ENCODE results near the gene USP36. TPM values are rescaled to one million over a fixed set of nuclear protein-coding genes. Genes with fewer than 3 reads are reported as not detected.

The USP36 gene
- total RNA-seq: 14.3 and 16.4 TPM in 2 replicates

DNA sequence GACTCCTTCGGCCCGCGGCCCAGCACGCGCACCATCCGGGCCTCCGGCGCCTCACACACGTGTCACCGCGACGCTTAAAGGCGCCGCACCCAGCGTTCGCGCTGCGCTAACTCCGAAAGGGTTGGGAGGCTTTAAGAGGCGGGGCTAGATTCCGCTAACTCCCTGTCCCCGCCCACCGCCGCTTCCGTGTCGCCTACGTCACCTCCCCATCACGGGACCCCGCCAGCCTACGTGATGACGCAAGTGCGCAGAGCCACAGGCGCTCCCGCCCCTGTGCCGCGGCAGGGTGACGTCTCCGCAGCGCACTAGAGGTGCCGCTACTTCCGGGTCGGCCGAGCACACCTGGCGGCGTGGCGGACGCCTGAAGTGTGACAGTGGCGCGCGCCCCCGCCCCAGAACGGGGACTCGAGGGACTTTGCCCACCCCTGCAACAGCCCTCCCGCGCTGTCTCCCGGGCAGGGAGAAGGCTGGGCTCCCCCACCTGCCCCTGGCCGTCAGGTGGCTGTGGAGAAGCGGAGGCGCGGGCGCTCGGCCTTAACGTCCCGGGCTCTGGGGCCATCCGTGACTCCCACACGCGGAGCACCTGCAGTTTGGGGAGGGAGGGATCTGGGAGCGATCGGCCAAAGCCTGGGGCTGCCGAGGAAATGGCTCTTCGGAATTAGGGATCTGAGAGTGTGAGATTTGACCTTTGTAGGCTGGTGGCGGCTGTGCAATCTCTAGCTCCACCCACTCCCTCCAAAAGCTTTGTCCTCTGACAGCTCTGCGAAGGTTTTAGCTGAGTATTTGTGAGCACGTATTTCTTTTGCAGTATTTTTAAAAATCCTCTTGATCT lies at the start of gene USP36:
TSS of gene USP36 (minus strand) at position 35 of the 832 bp plus-strand sequence. CDS start 4,451 bp downstream, outside the sequence.

DNA sequence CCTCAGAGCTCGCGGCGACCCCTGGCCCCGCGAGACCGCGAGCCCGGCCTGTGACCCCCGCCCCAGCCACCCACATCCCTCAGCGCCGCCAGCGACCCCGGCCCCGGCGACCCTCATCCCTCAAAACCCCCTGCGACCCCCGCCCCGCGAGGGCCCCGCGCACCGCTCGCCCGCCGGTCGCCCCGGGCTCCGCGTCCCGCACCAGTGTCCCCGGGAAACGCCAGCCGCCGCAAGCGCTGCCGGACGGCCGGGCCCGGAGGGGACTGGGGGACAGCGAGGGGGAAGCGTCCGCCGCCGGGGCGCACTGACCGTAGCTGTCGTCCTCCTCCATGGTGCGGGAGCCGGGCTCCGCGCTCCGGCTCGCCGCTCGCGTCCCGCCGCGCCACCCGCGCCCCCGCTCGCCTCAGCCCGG lies 58.7 kb downstream of the USP36 start, which contains the start of gene CYTH1:
TSS of gene CYTH1 (minus strand) at position 381 of the 412 bp plus-strand sequence. CDS start at position 331, 50 bp downstream.

Other genes starting within 250 kb of the USP36 start
- 26.6 and 34.5 TPM in 2 replicates for gene CYTH1, start 58.5 kb downstream of the USP36 start, total RNA-seq
- gene CEP295NL, start 62.4 kb upstream of the USP36 start, total RNA-seq: 0.32 and 2.1 TPM in 2 replicates
- 17.2 and 28.0 TPM in 2 replicates for gene TIMP2, start 84.6 kb upstream of the USP36 start, total RNA-seq
- 4.9 and 64.0 TPM in 2 replicates for gene LGALS3BP, start 139.1 kb upstream of the USP36 start, total RNA-seq
- 43.5 and 60.9 TPM in 2 replicates for gene CANT1, start 168.9 kb upstream of the USP36 start, total RNA-seq
- 2.9 and 17.9 TPM in 2 replicates for gene C1QTNF1, start 183.4 kb upstream of the USP36 start, total RNA-seq
- 10.4 and 17.9 TPM in 2 replicates for gene ENGASE, start 234.0 kb upstream of the USP36 start, total RNA-seq

Measured in epithelial cell of umbilical artery (primary cell).